ENCODE measurements around the gene MAP3K20. TPM values are rescaled to one million over a fixed set of nuclear protein-coding genes. Genes with fewer than 3 reads are reported as not detected.

The MAP3K20 gene
- total and polyA plus RNA-seq, 2 donors (not counting 3 experiments of a cell fraction or from before 2014, with no cell fraction given) = 7.8 to 31.5 TPM

DNA sequence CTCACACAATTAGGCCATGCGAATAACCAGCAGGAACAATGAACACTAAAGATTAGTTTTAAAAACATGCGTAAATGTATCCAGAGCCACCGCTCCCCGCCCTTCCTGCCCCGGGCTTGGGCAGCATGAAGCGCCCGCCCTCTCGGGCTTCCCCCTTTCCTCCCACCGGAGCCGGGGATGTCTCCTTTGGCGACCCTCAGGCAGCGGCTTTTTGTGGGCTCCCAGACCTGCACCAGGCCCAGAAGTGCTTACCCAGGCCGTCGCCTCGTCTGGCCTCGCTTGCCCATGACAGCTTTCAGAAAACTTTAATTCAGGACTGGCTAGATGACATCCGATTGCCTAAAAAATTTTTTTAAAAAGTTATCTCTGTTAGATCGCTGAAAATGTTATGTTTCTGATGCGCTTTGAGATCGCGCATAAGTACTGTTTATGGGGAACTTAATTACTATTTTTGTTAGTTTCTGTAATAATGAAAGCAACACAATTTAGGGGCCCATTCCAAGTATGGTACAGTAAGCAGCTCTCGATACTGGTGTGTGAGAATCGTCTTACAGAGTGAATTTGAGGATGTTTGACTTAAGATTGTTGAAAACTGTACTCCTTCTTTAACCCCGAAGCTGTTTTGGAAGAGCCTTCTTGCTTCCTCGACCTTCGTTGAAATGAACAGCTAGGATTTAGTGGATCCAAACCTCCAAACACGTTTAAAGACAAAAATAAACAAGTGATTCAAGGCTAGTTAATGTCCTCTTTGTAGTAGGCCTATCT lies 1.1 kb downstream of the MAP3K20 start:
- POLR2A ChIA-PET = no interaction called here
- intact Hi-C loops (cut with micrococcal nuclease) = loop anchor here (1.0 to 5.0 kb wide), 4 partner anchors 27 to 278 kb away; partner anchors contain the start of gene CDCA7
- CTCF ChIA-PET = interaction anchor here (0.6 to 3.5 kb wide), 5 partner anchors 14 to 376 kb away, joined by 3 to 23 read pairs (median 6); no protein-coding TSS in a partner anchor

More for the DNA sequence above, 1.1 kb downstream of the MAP3K20 start:
- dilution Hi-C loops (cut with MboI; ENCODE audit: extremely low pct_ligation_motif_present, low sequenced_read_pairs) = no loop called here
- Histone ChIP-seq H3K4me3 (replicated peaks in 1 of 3; ENCODE audit: insufficient read depth in 1 of 3, low read depth in 1 of 3, low read length in 3 of 3) (peak overlapping the region; percentile 54 to 86 (median 56)), H4K20me1 (replicated peaks; ENCODE audit: control insufficient read depth, extremely low read depth, insufficient read depth, low read length) (no peaks in the 10 kb centered on the region), H3K27ac (ENCODE audit: insufficient read depth, low read depth, low read length) (peak overlapping the region; percentile 78), H3K36me3 (ENCODE audit: control insufficient read depth in 2 of 2, extremely low read depth in 1 of 2, insufficient read depth in 2 of 2, low read length in 2 of 2) (no peaks in the 10 kb centered on the region), H3K9ac (replicated peaks; ENCODE audit: extremely low read depth, insufficient read depth, low read length) (peak overlapping the region; percentile 87), H3K9me1 (replicated peaks; ENCODE audit: control insufficient read depth, extremely low read depth, insufficient read depth, low read length) (no peaks in the 10 kb centered on the region), H3K9me3 (replicated peaks; ENCODE audit: control insufficient read depth, insufficient read depth, low read length) (no peaks in the 10 kb centered on the region), H3K27me3 (ENCODE audit: control insufficient read depth in 2 of 2, insufficient read depth in 2 of 2, low read length in 2 of 2) (no peaks in the 10 kb centered on the region), H3K79me2 (ENCODE audit: control insufficient read depth, insufficient read depth, low read length) (peaks cover 41% of the 10 kb centered on the region), H3K4me2 (ENCODE audit: insufficient read depth, low read length) (peak overlapping the region; percentile 97), H3K4me1 (ENCODE audit: control insufficient read depth, extremely low read depth, insufficient read depth, low read length) (peaks cover 15% of the 10 kb centered on the region), H2AFZ (ENCODE audit: low read depth, low read length) (peak overlapping the region; percentile 87)
- TSS peak; percentile 55 for BruUV-seq (replicated peaks)
- DNase-seq (ENCODE audit: low read depth, low spot score) (peak; percentile 79), FAIRE-seq (peak; percentile 81)
- TF ChIP-seq GATA2 (IDR thresholded peaks at IDR 0.05; ENCODE audit: insufficient read depth, insufficient read length, low read depth, low read length) = peak; percentile 19
- TF ChIP-seq FOS (IDR thresholded peaks at IDR 0.05; ENCODE audit: borderline replicate concordance, insufficient read depth, low read length) = no peak
- TF ChIP-seq, protein P1, sequence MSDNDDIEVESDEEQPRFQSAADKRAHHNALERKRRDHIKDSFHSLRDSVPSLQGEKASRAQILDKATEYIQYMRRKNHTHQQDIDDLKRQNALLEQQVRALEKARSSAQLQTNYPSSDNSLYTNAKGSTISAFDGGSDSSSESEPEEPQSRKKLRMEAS (IDR thresholded peaks at IDR 0.05; ENCODE audit: insufficient read depth, insufficient read length) = no peak
- TF ChIP-seq POLR2A (IDR thresholded peaks at IDR 0.05; ENCODE audit: low read depth, low read length) = no peak
- TF ChIP-seq JUN (IDR thresholded peaks at IDR 0.05; ENCODE audit: borderline replicate concordance, insufficient read depth, insufficient read length, low read depth) = no peak
- TF ChIP-seq, protein P2, sequence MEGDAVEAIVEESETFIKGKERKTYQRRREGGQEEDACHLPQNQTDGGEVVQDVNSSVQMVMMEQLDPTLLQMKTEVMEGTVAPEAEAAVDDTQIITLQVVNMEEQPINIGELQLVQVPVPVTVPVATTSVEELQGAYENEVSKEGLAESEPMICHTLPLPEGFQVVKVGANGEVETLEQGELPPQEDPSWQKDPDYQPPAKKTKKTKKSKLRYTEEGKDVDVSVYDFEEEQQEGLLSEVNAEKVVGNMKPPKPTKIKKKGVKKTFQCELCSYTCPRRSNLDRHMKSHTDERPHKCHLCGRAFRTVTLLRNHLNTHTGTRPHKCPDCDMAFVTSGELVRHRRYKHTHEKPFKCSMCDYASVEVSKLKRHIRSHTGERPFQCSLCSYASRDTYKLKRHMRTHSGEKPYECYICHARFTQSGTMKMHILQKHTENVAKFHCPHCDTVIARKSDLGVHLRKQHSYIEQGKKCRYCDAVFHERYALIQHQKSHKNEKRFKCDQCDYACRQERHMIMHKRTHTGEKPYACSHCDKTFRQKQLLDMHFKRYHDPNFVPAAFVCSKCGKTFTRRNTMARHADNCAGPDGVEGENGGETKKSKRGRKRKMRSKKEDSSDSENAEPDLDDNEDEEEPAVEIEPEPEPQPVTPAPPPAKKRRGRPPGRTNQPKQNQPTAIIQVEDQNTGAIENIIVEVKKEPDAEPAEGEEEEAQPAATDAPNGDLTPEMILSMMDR (IDR thresholded peaks at IDR 0.05; ENCODE audit: extremely low read depth in 1 of 2, insufficient read depth in 1 of 2, low read depth in 1 of 2, low read length in 2 of 2) = no peak
